Muscle of leg (tissue), 11 donors: ENCODE data around the gene FAM153A. TPM values are rescaled to one million over a fixed set of nuclear protein-coding genes. Genes with fewer than 3 reads are reported as not detected.
"Not testable (repeated sequence)": the region's sequence is repeated elsewhere in the genome, so short reads cannot be mapped to it uniquely, and the experiment has no call there.

Experiments
- DNase-seq: peaks from one replicate; pipeline ENCODE4 v3.0.0; 2013
- H3K27ac ChIP-seq: one replicate; pipeline ENCODE4 v1.5.1; 2013; ENCODE audit warnings: mild to moderate bottlenecking, low read length, control low read depth
- H3K27me3 ChIP-seq: one replicate; pipeline ENCODE4 v1.6.1; 2013; ENCODE audit warnings: low read length; ENCODE audit not compliant: control insufficient read depth, insufficient read depth
- H3K36me3 ChIP-seq: one replicate; pipeline ENCODE4 v1.6.1; 2013; ENCODE audit warnings: low read length; ENCODE audit not compliant: control insufficient read depth, insufficient read depth
- H3K4me1 ChIP-seq: one replicate; pipeline ENCODE4 v1.6.1; 2013; ENCODE audit warnings: low read length; ENCODE audit not compliant: control insufficient read depth, insufficient read depth
- H3K4me3 ChIP-seq: one replicate; pipeline ENCODE4 v1.5.1; 2013; ENCODE audit warnings: low read length, control low read depth
- H3K9me3 ChIP-seq: replicated peaks from 2 replicates; pipeline ENCODE4 v1.6.1; 2013; ENCODE audit warnings: low read depth, low read length; ENCODE audit not compliant: control insufficient read depth
- WGBS: methylation state at CpG from one replicate; pipeline ENCODE4 v1.1.5; 2013; ENCODE audit warnings: missing lambda C conversion rate; ENCODE audit not compliant: insufficient coverage; 5-methylcytosine and 5-hydroxymethylcytosine counted together
- polyA plus RNA-seq, 8 donors: library from polyadenylated mRNA; unstranded; fragments of 120-200 nt; gene quantifications; one replicate each; pipeline versions ENCODE4 v1.2.1 to v1.2.3, GENCODE V29; 2013; ENCODE audit warnings: inconsistent platforms in 1 of 8, low replicate concordance in 1 of 8; ENCODE audit not compliant: insufficient read length in 8 of 8, insufficient read depth in 1 of 8
- total RNA-seq: library from RNA; stranded (reverse); fragments of 120-200 nt; gene quantifications from one replicate; pipeline ENCODE4 v1.2.4, GENCODE V29; 2013

Gene FAM153A
- total and polyA plus RNA-seq, 9 donors = 0.05 to 0.86 (median 0.29) TPM; not detected in 1

GRCh38 chr5:177693671-177694517 is 88.8 kb downstream of the FAM153A start:
- not testable (repeated sequence) for H3K27ac ChIP-seq, H3K27me3 ChIP-seq, H3K36me3 ChIP-seq, H3K4me1 ChIP-seq, H3K4me3 ChIP-seq, H3K9me3 ChIP-seq
- WGBS = 45% methylated on average over 2 of the region's 8 CpGs
- DNase-seq = peak; percentile 0

GRCh38 chr5:177692969-177693368 is 89.7 kb downstream of the FAM153A start:
- no CpG with 5 or more reads among the region's 7 CpGs for WGBS
- not testable (repeated sequence) for H3K36me3 ChIP-seq, H3K4me1 ChIP-seq, H3K27ac ChIP-seq, H3K27me3 ChIP-seq, H3K9me3 ChIP-seq, H3K4me3 ChIP-seq, DNase-seq

- no CpG with 5 or more reads among the region's 1 CpG for WGBS
- H3K9me3 ChIP-seq, H3K36me3 ChIP-seq, H3K27me3 ChIP-seq, H3K4me3 ChIP-seq, H3K27ac ChIP-seq, DNase-seq, H3K4me1 ChIP-seq: not testable (repeated sequence)
Observed at GRCh38 chr5:177692507-177692906, 90.2 kb downstream of the FAM153A start.

DNA sequence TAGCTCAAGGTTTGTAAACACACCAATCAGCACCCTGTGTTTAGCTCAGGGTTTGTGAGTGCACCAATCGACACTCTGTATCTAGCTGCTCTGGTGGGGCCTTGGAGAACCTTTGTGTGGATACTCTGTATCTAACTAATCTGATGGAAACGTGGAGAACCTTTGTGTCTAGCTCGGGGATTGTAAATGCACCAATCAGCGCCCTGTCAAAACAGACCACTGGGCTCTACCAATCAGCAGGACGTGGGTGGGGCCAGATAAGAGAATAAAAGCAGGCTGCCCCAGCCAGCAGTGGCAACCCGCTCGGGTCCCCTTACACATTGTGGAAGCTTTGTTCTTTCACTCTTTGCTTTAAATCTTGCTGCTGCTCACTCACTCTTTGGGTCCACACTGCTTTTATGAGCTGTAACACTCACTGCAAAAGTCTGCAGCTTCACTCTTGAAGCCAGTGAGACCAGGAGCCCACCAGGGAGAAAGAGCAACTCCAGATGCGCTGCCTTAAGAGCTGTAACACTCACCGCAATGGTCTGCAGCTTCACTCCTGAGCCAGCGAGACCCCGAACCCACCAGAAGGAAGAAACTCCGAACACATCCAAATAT is 93.6 kb downstream of the FAM153A start:
- H3K4me3 ChIP-seq, H3K4me1 ChIP-seq, H3K9me3 ChIP-seq, H3K27me3 ChIP-seq, DNase-seq, H3K27ac ChIP-seq, H3K36me3 ChIP-seq: not testable (repeated sequence)
- WGBS = 70% methylated on average over 6 of the region's 12 CpGs

DNA sequence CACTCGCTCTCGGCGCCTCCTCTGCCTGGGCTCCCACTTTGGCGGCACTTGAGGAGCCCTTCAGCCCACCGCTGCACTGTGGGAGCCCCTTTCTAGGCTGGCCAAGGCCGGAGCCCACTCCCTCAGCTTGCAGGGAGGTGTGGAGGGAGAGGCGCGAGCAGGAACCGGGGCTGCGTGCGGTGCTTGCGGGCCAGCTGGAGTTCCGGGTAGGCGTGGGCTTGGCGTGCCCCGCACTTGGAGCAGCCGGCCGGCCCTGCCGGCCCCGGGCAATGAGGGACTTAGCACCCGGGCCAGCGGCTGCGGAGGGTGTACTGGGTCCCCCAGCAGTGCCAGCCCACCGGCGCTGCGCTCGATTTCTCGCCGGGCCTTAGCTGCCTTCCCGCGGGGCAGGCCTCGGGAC is 94.6 kb downstream of the FAM153A start:
- H3K9me3 ChIP-seq, H3K27ac ChIP-seq, H3K4me1 ChIP-seq, DNase-seq, H3K36me3 ChIP-seq, H3K27me3 ChIP-seq, H3K4me3 ChIP-seq: not testable (repeated sequence)
- no CpG with 5 or more reads among the region's 32 CpGs for WGBS

GRCh38 chr5:177681920-177682319 is 100.8 kb downstream of the FAM153A start:
- not testable (repeated sequence) for H3K27ac ChIP-seq, H3K4me1 ChIP-seq, H3K9me3 ChIP-seq, DNase-seq, H3K36me3 ChIP-seq, H3K4me3 ChIP-seq, H3K27me3 ChIP-seq
- WGBS = no CpG with 5 or more reads among the region's 1 CpG

Other genes starting within 250 kb of the FAM153A start
- gene FAM193B, start 228.3 kb downstream of the FAM153A start, total RNA-seq = 43.8 TPM
- 10 to 100 TPM; 36.8 to 65.0 (median 51.8) TPM for gene FAM193B, start 228.3 kb downstream of the FAM153A start, polyA plus RNA-seq
- gene TMED9, start 190.7 kb downstream of the FAM153A start, total RNA-seq = 48.0 TPM
- 100 to 1,000 TPM; 117 to 161 (median 138) TPM for gene TMED9, start 190.7 kb downstream of the FAM153A start, polyA plus RNA-seq
- 22.0 TPM for gene B4GALT7, start 182.8 kb downstream of the FAM153A start, total RNA-seq
- 10 to 100 TPM; 17.3 to 23.6 (median 19.9) TPM for gene B4GALT7, start 182.8 kb downstream of the FAM153A start, polyA plus RNA-seq
- not detected for gene PROP1, start 213.3 kb upstream of the FAM153A start, total RNA-seq
- gene PROP1, start 213.3 kb upstream of the FAM153A start, polyA plus RNA-seq = under 1 TPM in 1 of 8 donors, not detected in 7; 0.08 TPM